H9 (cell line): Measurements from ENCODE around the gene MSI2. TPM values are rescaled to one million over a fixed set of nuclear protein-coding genes. Genes with fewer than 3 reads are reported as not detected.

Experiments
- DNase-seq: peaks from one replicate; pipeline ENCODE4 v3.0.0-alpha.2; 2017
- H2AFZ ChIP-seq: one replicate; pipeline ENCODE4 v1.6.1; 2013; ENCODE audit warnings: mild to moderate bottlenecking, low read length, control low read depth, moderate library complexity
- H2AK5ac ChIP-seq: 2 replicates; pipeline ENCODE4 v1.6.1; 2013; ENCODE audit warnings: low read length, control low read depth, mixed read lengths; ENCODE audit not compliant: insufficient read length
- H2BK120ac ChIP-seq: one replicate; pipeline ENCODE4 v1.6.1; 2013; ENCODE audit warnings: low read depth, mild to moderate bottlenecking, low read length, control low read depth, inconsistent platforms; ENCODE audit not compliant: poor library complexity, severe bottlenecking
- H2BK12ac ChIP-seq: 2 replicates; pipeline ENCODE4 v1.6.1; 2013; ENCODE audit warnings: low read length, control low read depth, mixed read lengths, low read depth; ENCODE audit not compliant: insufficient read length
- H2BK15ac ChIP-seq: 2 replicates; pipeline ENCODE4 v1.6.1; 2013; ENCODE audit warnings: low read depth, low read length, control low read depth
- H2BK20ac ChIP-seq: one replicate; pipeline ENCODE4 v1.6.1; 2013; ENCODE audit warnings: low read depth, mild to moderate bottlenecking, low read length, control low read depth, inconsistent platforms; ENCODE audit not compliant: poor library complexity, severe bottlenecking
- H2BK5ac ChIP-seq: 2 replicates; pipeline ENCODE4 v1.6.1; 2013; ENCODE audit warnings: low read length, control low read depth, mixed read lengths; ENCODE audit not compliant: insufficient read length
- H3K14ac ChIP-seq: 2 replicates; pipeline ENCODE4 v1.6.1; 2013; ENCODE audit warnings: low read length, control low read depth; ENCODE audit not compliant: insufficient read depth
- H3K18ac ChIP-seq: 2 replicates; pipeline ENCODE4 v1.6.1; 2013; ENCODE audit warnings: low read depth, mild to moderate bottlenecking, mixed read lengths, low read length, control low read depth; ENCODE audit not compliant: insufficient read length
- H3K23ac ChIP-seq: 2 replicates; pipeline ENCODE4 v1.6.1; 2013; ENCODE audit warnings: low read length, control low read depth, mixed read lengths, low read depth; ENCODE audit not compliant: insufficient read length
- H3K23me2 ChIP-seq: 2 replicates; pipeline ENCODE4 v1.6.1; 2013; ENCODE audit warnings: low read depth, mild to moderate bottlenecking, mixed read lengths, low read length, control low read depth; ENCODE audit not compliant: insufficient read length, poor library complexity, severe bottlenecking
- H3K27ac ChIP-seq: 2 replicates; pipeline ENCODE4 v1.5.1; 2013; ENCODE audit warnings: low read length, control low read depth, mixed read lengths, low read depth; ENCODE audit not compliant: insufficient read length
- H3K27me3 ChIP-seq: 2 replicates; pipeline ENCODE4 v1.6.1; 2013; ENCODE audit warnings: low read length, control low read depth, inconsistent platforms; ENCODE audit not compliant: insufficient read depth
- H3K4ac ChIP-seq: 2 replicates; pipeline ENCODE4 v1.6.1; 2013; ENCODE audit warnings: low read depth, mild to moderate bottlenecking, control low read depth, inconsistent platforms, low read length, moderate library complexity
- H3K4me1 ChIP-seq: 2 replicates; pipeline ENCODE4 v1.6.1; 2013; ENCODE audit warnings: low read length, control low read depth, inconsistent platforms; ENCODE audit not compliant: insufficient read depth
- H3K4me2 ChIP-seq: 2 replicates; pipeline ENCODE4 v1.6.1; 2013; ENCODE audit warnings: low read length, control low read depth, mixed read lengths; ENCODE audit not compliant: insufficient read length, insufficient read depth
- H3K56ac ChIP-seq: 2 replicates; pipeline ENCODE4 v1.6.1; 2013; ENCODE audit warnings: low read depth, mild to moderate bottlenecking, mixed read lengths, low read length, control low read depth; ENCODE audit not compliant: insufficient read length
- H3K79me1 ChIP-seq: 2 replicates; pipeline ENCODE4 v1.6.1; 2013; ENCODE audit warnings: low read depth, mild to moderate bottlenecking, moderate library complexity, low read length, control low read depth, inconsistent platforms; ENCODE audit not compliant: insufficient read depth, poor library complexity, severe bottlenecking
- H3K79me2 ChIP-seq: 2 replicates; pipeline ENCODE4 v1.6.1; 2013; ENCODE audit warnings: low read length, control low read depth, inconsistent platforms; ENCODE audit not compliant: insufficient read depth
- H3K9ac ChIP-seq: 2 replicates; pipeline ENCODE4 v1.6.1; 2013; ENCODE audit warnings: low read length, control low read depth, mixed read lengths; ENCODE audit not compliant: insufficient read length; ENCODE audit errors: extremely low read depth
- H3K9me3 ChIP-seq: one replicate; pipeline ENCODE4 v1.6.1; 2013; ENCODE audit warnings: low read depth, low read length, inconsistent platforms; ENCODE audit not compliant: control insufficient read depth
- H3T11ph ChIP-seq: one replicate; pipeline ENCODE4 v1.6.1; 2013; ENCODE audit warnings: mild to moderate bottlenecking, low read length, control low read depth, inconsistent platforms
- H4K20me1 ChIP-seq: one replicate; pipeline ENCODE4 v1.6.1; 2013; ENCODE audit not compliant: control insufficient read depth, insufficient read length, insufficient read depth
- H4K5ac ChIP-seq: 2 replicates; pipeline ENCODE4 v1.6.1; 2013; ENCODE audit warnings: low read depth, mild to moderate bottlenecking, mixed read lengths, low read length, control low read depth; ENCODE audit not compliant: insufficient read length
- H4K8ac ChIP-seq: replicated peaks from 2 replicates; pipeline ENCODE4 v1.6.1; 2013; ENCODE audit warnings: low read length, control low read depth, mixed read lengths, low read depth; ENCODE audit not compliant: insufficient read length
- H4K91ac ChIP-seq: 2 replicates; pipeline ENCODE4 v1.6.1; 2013; ENCODE audit warnings: low read depth, mild to moderate bottlenecking, moderate library complexity, mixed read lengths, low read length, control low read depth; ENCODE audit not compliant: insufficient read length
- H3K27ac Mint-ChIP-seq, 3 experiments: 2 replicates in 2 of 3; 3 replicates in 1 of 3; pipeline ENCODE4 v1.8.0; 2020 to 2021; ENCODE audit warnings: mixed read lengths in 3 of 3, mild to moderate bottlenecking in 1 of 3, moderate library complexity in 1 of 3
- H3K27me3 Mint-ChIP-seq: 2 replicates; pipeline ENCODE4 v1.8.0; 2021; ENCODE audit warnings: low read depth, mild to moderate bottlenecking, moderate library complexity, mixed read lengths
- H3K36me3 Mint-ChIP-seq, 3 experiments: 2 replicates in 2 of 3; 3 replicates in 1 of 3; pipeline ENCODE4 v1.8.0; 2020 to 2021; ENCODE audit warnings: low read depth in 3 of 3, mixed read lengths in 3 of 3; ENCODE audit not compliant: insufficient read depth in 1 of 3
- H3K4me1 Mint-ChIP-seq, 2 experiments: 2 replicates each; pipeline ENCODE4 v1.8.0; 2020; ENCODE audit warnings: mixed read lengths in 2 of 2
- H3K4me3 Mint-ChIP-seq, 2 experiments: 2 replicates in 1 of 2; 3 replicates in 1 of 2; pipeline ENCODE4 v1.8.0; 2020 to 2021; ENCODE audit warnings: mild to moderate bottlenecking in 2 of 2, mixed read lengths in 2 of 2, moderate library complexity in 1 of 2
- H3K9me3 Mint-ChIP-seq, 2 experiments: 2 replicates in 1 of 2; 3 replicates in 1 of 2; pipeline ENCODE4 v1.8.0; 2020; ENCODE audit warnings: mild to moderate bottlenecking in 2 of 2, mixed read lengths in 2 of 2, moderate library complexity in 1 of 2
- CTCF ChIP-seq: fragments of 200-600 bp; sonication (generic); conservative IDR thresholded peaks from 3 replicates; pipeline ENCODE4 v1.8.0; 2021; ENCODE audit warnings: antibody characterized with exemption, mild to moderate bottlenecking
- WGBS: extraction: QIAGEN DNeasy Blood & Tissue Kit; methylation state at CpG from one replicate; pipeline ENCODE4 v1.1.7; 2013; ENCODE audit warnings: missing lambda C conversion rate, low lambda C conversion rate, mixed read lengths; ENCODE audit not compliant: insufficient read length; ENCODE audit errors: extremely low coverage; 5-methylcytosine and 5-hydroxymethylcytosine counted together
- total RNA-seq: library from RNA; stranded (reverse); gene quantifications from 2 replicates; pipeline ENCODE4 v1.2.1, GENCODE V29; 2021

The MSI2 gene
- total RNA-seq, 1 experiment from 2014 or later, result 98.5 TPM

- H4K5ac ChIP-seq, result no peak overlapping the region
- no peaks in the 10 kb centered on the region for H3K23me2 ChIP-seq
- no peak overlapping the region for H3K14ac ChIP-seq
- no peak overlapping the region for H3K4ac ChIP-seq
- no peak overlapping the region for H3K18ac ChIP-seq
- no peaks in the 10 kb centered on the region; the same call in 1 of the 2 replicates for H3K79me2 ChIP-seq
- Mint-ChIP-seq H3K27me3 (no peaks in the 10 kb centered on the region), H3K27ac (peak overlapping the region; percentile 19 to 95 (median 77); a peak in 4 of 7 replicates), H3K4me1 (peaks cover 41 to 54% of the 10 kb centered on the region in 2 experiments), H3K36me3 (no peaks in the 10 kb centered on the region), H3K9me3 (no peaks in the 10 kb centered on the region), H3K4me3 (peak overlapping the region in 1 of 2 experiments; percentile 10; a peak in 1 of 5 replicates)
- no peak overlapping the region for H2BK12ac ChIP-seq
- H3K79me1 ChIP-seq, result no peaks in the 10 kb centered on the region
- H2BK120ac ChIP-seq, result no peak overlapping the region
- H3K9me3 ChIP-seq, result no peaks in the 10 kb centered on the region
- H3K27me3 ChIP-seq, result no peaks in the 10 kb centered on the region
- no peak overlapping the region for H2BK20ac ChIP-seq
- H3K4me1 ChIP-seq, result peaks cover 8% of the 10 kb centered on the region
- H3T11ph ChIP-seq, result no peak overlapping the region
- no peak overlapping the region for H2AK5ac ChIP-seq
- H4K91ac ChIP-seq, result no peak overlapping the region
- H3K4me2 ChIP-seq, result no peak overlapping the region
- no peak overlapping the region for H3K56ac ChIP-seq
- no peaks in the 10 kb centered on the region for H4K20me1 ChIP-seq
- H3K9ac ChIP-seq, result no peak overlapping the region
- H2BK5ac ChIP-seq, result no peak overlapping the region
- no peak overlapping the region for H3K27ac ChIP-seq
- H3K23ac ChIP-seq, result no peak overlapping the region
- H2AFZ ChIP-seq, result no peak overlapping the region
- peak; percentile 76 for TF ChIP-seq CTCF
- H2BK15ac ChIP-seq, result no peak overlapping the region
- DNase-seq, result peak; percentile 87
- no peak overlapping the region for H4K8ac ChIP-seq
- no CpG with 5 or more reads among the region's 15 CpGs for WGBS
These were observed 184.4 kb downstream of the MSI2 start for GRCh38 chr17:57440522-57441269.
